AG09309 (cell line): ENCODE measurements around the gene EPS15.
A peak's percentile ranks its signal among the peaks of the same experiment; 100 is the strongest.
"Not testable (repeated sequence)": the region's sequence is repeated elsewhere in the genome, so short reads cannot be mapped to it uniquely, and the experiment has no call there.

ENCODE experiments used
- DNase-seq: peaks from one replicate; pipeline ENCODE4 v3.0.0-alpha.2; 2010; ENCODE audit warnings: low read depth
- H3K4me3 ChIP-seq: 2 replicates; pipeline ENCODE4 v1.5.1; 2011; ENCODE audit warnings: mild to moderate bottlenecking, low read depth, low read length, moderate library complexity; ENCODE audit not compliant: control insufficient read depth
- CTCF ChIP-seq: IDR thresholded peaks from 2 replicates; pipeline ENCODE4 v1.5.1; 2011; ENCODE audit warnings: mild to moderate bottlenecking, low read depth, low read length, inconsistent platforms; ENCODE audit not compliant: insufficient read depth, control insufficient read depth; ENCODE audit errors: missing control alignments

Gene EPS15

GRCh38 chr1:51561702-51562101 lies 42.6 kb upstream of the EPS15 start:
- H3K4me3 ChIP-seq, result no peak overlapping the region
- no peak for DNase-seq
- TF ChIP-seq CTCF, result no peak

- not testable (repeated sequence) for H3K4me3 ChIP-seq, DNase-seq
These were observed 41.8 kb upstream of the EPS15 start for GRCh38 chr1:51560895-51561294.

- no peak for TF ChIP-seq CTCF
- H3K4me3 ChIP-seq, result no peak overlapping the region
- DNase-seq, result no peak
These were observed 41.0 kb upstream of the EPS15 start for GRCh38 chr1:51560034-51560433.

GRCh38 chr1:51559501-51559900 lies 40.4 kb upstream of the EPS15 start:
- TF ChIP-seq CTCF, result no peak
- no peak for DNase-seq
- H3K4me3 ChIP-seq, result no peak overlapping the region

GRCh38 chr1:51559064-51559500 lies 40.0 kb upstream of the EPS15 start:
- DNase-seq, result no peak
- TF ChIP-seq CTCF, result no peak
- H3K4me3 ChIP-seq, result no peak overlapping the region

GRCh38 chr1:51558375-51558924 lies 39.4 kb upstream of the EPS15 start:
- H3K4me3 ChIP-seq, result no peak overlapping the region
- DNase-seq, result peak; percentile 33

GRCh38 chr1:51557168-51557567 lies 38.1 kb upstream of the EPS15 start:
- no peak for TF ChIP-seq CTCF
- no peak for DNase-seq
- H3K4me3 ChIP-seq, result no peak overlapping the region

More at GRCh38 chr1:51558375-51558924, 39.4 kb upstream of the EPS15 start:
- TF ChIP-seq CTCF, result no peak
